ENCODE measurements around the gene EIF5A2. TPM values are rescaled to one million over a fixed set of nuclear protein-coding genes. Genes with fewer than 3 reads are reported as not detected.

Gene EIF5A2
- total and polyA plus RNA-seq, 10 of the 15 experiments (the other 5 are each of a cell fraction or from before 2014, with no cell fraction given): 0.76 to 3.0 (median 2.2) TPM

- TF ChIP-seq EZH2 (IDR thresholded peaks at IDR 0.05; ENCODE audit: borderline replicate concordance, control insufficient read depth, low read depth, low read length) (no peak), E2F8 (IDR thresholded peaks at IDR 0.05; ENCODE audit: low read depth, partially characterized antibody) (no peak), CBX5 (IDR thresholded peaks at IDR 0.05; ENCODE audit: low read depth) (peak; percentile 75; the same call in 1 of the 2 replicates), ZNF207 (IDR thresholded peaks at IDR 0.05; ENCODE audit: borderline replicate concordance) (no peak; the same call in 1 of the 2 replicates), YBX1 (IDR thresholded peaks at IDR 0.05) (no peak), HSF1 (IDR thresholded peaks at IDR 0.05; ENCODE audit: low read depth, low read length) (no peak), MLLT1 (IDR thresholded peaks at IDR 0.05) (peak; percentile 96)
Measured at GRCh38 chr3:170869645-170870593, 38.5 kb downstream of the EIF5A2 start, which contains the start of gene RPL22L1 (continued).
